Pons (tissue), 1 donor: ENCODE measurements around the gene FBXL7.

Experiments used
- DNase-seq: peaks from one replicate; pipeline ENCODE4 v3.0.0-alpha.2; 2016; ENCODE audit warnings: low spot score

FBXL7 gene

GRCh38 chr5:15669826-15670225 lies 169.8 kb downstream of the FBXL7 start:
- DNase-seq: no peak

- DNase-seq: no peak
Observed at GRCh38 chr5:15674716-15675115, 174.7 kb downstream of the FBXL7 start.

GRCh38 chr5:15676591-15676990 lies 176.6 kb downstream of the FBXL7 start:
- DNase-seq: no peak

GRCh38 chr5:15679161-15679560 lies 179.2 kb downstream of the FBXL7 start:
- DNase-seq: no peak

GRCh38 chr5:15680455-15680854 lies 180.5 kb downstream of the FBXL7 start:
- no peak for DNase-seq

GRCh38 chr5:15682122-15682521 lies 182.1 kb downstream of the FBXL7 start:
- DNase-seq: no peak

- DNase-seq: no peak
Observed at GRCh38 chr5:15682566-15682965, 182.6 kb downstream of the FBXL7 start.

- no peak for DNase-seq
Observed at GRCh38 chr5:15683332-15683731, 183.4 kb downstream of the FBXL7 start.

GRCh38 chr5:15687401-15687800 lies 187.4 kb downstream of the FBXL7 start:
- DNase-seq: peak; percentile 66

GRCh38 chr5:15689836-15690235 lies 189.9 kb downstream of the FBXL7 start:
- no peak for DNase-seq

GRCh38 chr5:15690611-15691010 lies 190.6 kb downstream of the FBXL7 start:
- DNase-seq: no peak

- no peak for DNase-seq
Observed at GRCh38 chr5:15691521-15691920, 191.5 kb downstream of the FBXL7 start.

- no peak for DNase-seq
Observed at GRCh38 chr5:15692706-15693381, 192.9 kb downstream of the FBXL7 start.

GRCh38 chr5:15693382-15693728 lies 193.4 kb downstream of the FBXL7 start:
- no peak for DNase-seq

- no peak for DNase-seq
Observed at GRCh38 chr5:15693933-15694332, 194.0 kb downstream of the FBXL7 start.

GRCh38 chr5:15694696-15695214 lies 194.8 kb downstream of the FBXL7 start:
- DNase-seq: no peak

GRCh38 chr5:15695215-15695731 lies 195.3 kb downstream of the FBXL7 start:
- DNase-seq: no peak

- DNase-seq: no peak
Observed at GRCh38 chr5:15700373-15700772, 200.4 kb downstream of the FBXL7 start.

GRCh38 chr5:15702102-15702501 lies 202.1 kb downstream of the FBXL7 start:
- DNase-seq: no peak

- no peak for DNase-seq
Observed at GRCh38 chr5:15703901-15704300, 203.9 kb downstream of the FBXL7 start.

GRCh38 chr5:15704397-15704947 lies 204.5 kb downstream of the FBXL7 start:
- DNase-seq: no peak

GRCh38 chr5:15707631-15708030 lies 207.7 kb downstream of the FBXL7 start:
- DNase-seq: no peak

GRCh38 chr5:15711892-15712291 lies 211.9 kb downstream of the FBXL7 start:
- DNase-seq: no peak

- DNase-seq: no peak
Observed at GRCh38 chr5:15715535-15715934, 215.6 kb downstream of the FBXL7 start.
